HG03520 (cell line): Measurements from ENCODE around the gene BCAS3.
"Not testable (repeated sequence)": the region's sequence is repeated elsewhere in the genome, so short reads cannot be mapped to it uniquely, and the experiment has no call there.

ENCODE experiments used
- ATAC-seq: cut with Tn5 transposase; IDR thresholded peaks from one replicate; pipeline ENCODE4 v1.9.1; 2021; ENCODE audit warnings: mild to moderate bottlenecking, moderate library complexity; ENCODE audit not compliant: unreplicated experiment

Gene BCAS3

DNA sequence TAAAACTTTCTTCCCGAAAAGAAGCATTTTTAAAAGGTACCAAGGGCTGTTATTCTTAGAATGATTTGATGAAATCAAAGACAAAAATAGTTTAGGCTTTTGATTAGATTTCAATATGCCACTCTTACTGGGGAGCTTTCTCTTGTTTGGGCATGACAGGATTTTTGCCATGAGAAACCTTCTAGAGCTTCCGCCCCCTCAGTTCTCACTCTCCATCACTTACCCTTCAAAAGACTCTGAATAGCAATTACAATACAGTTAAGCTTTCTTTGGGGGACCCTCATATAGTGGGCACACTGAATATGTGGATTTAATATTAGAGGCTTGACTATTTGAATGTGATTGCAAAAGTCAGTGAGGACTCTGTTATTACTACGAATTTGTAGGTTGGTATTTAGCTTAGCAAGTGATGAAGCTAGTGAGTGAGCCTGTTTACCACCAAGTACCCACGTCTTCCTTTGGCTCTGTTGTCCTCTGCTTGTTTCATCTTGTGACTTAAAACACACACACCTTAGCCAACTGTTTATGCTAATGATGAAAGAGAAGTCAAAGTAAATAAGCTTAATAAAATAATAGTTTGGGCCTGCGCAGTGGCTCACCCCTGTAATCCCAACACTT lies 563.3 kb downstream of the BCAS3 start:
- ATAC-seq, result no peak

DNA sequence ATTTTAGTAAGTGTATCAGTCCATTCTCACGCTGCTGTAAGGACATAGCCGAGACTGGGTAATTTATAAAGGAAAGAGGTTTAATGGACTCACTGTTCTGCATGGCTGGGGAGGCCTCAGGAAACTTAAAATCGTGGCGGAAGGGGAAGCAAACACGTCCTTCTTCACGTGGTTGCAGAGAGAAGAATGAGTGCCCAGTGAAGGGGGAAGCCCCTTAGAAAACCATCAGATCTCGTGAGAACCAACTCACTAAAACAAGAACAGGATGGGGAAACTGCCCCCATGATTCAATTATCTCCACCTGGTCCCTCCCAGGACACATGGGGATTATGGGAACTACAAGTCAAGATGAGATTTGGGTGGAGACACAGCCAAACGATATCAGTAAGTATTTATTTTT lies 567.3 kb downstream of the BCAS3 start:
- not testable (repeated sequence) for ATAC-seq

DNA sequence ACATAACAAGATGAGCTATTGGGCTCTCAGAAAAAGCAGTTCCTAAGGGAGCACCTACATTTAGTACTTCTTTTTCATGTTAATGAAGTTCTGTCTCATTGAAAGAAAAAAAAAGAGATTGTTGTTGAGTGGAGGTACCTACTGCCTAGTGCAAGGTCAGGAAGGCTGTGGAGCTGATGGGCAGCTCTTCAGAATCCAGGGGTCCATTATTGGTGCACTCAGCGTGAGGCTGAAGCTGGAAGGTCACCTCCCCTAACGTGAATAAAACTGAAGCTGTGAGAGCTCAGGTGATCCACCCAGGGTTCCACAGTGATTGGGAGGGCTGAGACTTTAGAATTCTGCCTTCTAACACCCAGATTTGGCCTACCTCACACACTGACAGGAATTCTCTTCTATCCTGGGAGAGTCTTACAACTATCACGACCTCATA lies 568.1 kb downstream of the BCAS3 start:
- no peak for ATAC-seq

DNA sequence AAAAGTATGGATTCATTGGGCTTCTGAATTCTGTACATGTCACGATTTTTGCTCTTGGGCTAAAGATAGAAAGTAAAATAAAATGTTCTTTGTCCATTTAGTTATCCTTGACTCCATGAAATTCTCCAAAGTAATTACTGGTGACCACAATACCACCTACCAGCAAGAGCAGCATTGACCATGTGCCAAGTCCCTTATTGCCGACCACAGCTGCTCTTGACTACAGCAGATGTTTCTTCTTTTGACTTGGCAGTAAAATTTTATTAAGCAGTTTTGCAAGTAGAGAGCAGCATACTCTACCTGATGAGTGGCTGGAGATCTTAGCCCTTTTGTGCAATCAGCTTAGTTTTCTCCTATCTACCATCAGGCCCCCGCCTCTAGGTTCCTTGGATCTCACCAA lies 569.8 kb downstream of the BCAS3 start:
- ATAC-seq, result no peak

DNA sequence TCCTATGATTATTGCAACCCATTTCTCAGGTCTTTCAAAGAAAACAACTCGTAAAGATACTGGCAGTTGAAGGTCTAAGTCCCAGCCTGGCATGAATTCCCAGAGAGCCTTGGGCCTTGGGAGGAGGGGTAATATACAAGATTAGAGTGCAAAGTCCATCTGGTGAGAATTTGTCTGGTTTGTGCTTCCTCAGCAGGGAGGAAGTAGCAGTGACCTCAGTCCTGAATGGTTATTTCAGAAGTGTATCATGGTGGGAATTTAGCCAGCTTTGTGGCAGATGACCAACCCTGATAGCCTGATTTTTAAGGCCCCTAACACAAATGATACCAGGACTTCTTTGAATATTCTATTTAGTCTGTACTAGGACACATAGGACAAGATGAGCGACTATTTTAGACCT lies 570.7 kb downstream of the BCAS3 start:
- ATAC-seq, result no peak

DNA sequence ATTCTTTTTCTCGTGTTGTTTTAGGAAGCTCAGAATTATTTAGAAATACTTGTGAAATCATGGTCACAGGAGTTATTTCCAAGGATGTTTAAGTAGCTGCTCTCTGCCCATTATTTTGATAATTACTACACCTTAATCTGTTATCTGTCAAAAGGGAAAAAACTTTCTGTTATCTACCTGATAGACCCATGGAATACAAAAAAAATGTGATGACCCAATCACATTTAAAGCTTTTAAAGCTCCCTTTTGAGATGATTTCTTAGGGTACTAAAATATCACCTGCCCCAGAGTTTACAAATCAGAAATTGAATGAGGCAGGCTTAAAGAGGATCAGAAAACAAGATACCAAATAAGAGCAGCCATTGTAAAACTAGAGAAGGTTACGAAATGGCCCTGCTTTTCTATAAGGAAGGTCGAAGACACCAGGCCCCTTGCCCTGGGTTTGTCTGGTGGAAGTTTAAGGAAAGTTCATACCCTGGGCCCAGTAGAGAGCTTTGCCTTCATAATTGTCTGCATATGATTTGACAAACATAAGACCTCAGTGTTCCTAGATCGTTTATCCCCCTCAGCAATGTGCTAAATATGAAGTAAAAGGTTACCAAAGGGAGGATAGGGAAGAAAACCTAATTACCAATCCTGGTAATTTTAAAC lies 572.1 kb downstream of the BCAS3 start:
- no peak for ATAC-seq

DNA sequence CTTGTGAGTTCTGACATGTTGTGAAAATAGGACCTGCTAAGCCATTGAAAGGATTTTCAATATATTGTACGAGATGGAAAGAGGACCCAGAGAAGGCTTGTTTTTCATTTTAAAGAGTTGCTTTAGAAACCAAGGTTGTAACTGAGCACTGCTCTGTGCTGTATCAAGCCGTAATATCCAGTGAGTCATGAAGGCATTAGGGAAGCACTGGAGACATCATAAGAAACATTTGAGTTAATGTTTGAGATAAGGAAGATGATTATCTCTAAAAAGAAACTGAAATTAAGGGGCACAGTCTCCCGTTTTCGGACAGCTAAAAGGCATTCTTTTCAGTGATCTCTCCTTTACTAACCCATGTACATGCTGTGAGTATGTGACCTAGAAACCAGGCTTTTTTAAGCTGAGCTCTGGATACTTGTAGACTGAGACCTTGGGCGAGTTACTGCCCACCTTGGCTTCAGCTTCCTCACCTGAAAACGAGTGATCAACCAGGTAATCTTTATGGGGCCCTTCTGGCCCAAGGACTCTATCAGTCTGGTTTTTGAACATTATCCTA lies 572.8 kb downstream of the BCAS3 start:
- ATAC-seq, result no peak

DNA sequence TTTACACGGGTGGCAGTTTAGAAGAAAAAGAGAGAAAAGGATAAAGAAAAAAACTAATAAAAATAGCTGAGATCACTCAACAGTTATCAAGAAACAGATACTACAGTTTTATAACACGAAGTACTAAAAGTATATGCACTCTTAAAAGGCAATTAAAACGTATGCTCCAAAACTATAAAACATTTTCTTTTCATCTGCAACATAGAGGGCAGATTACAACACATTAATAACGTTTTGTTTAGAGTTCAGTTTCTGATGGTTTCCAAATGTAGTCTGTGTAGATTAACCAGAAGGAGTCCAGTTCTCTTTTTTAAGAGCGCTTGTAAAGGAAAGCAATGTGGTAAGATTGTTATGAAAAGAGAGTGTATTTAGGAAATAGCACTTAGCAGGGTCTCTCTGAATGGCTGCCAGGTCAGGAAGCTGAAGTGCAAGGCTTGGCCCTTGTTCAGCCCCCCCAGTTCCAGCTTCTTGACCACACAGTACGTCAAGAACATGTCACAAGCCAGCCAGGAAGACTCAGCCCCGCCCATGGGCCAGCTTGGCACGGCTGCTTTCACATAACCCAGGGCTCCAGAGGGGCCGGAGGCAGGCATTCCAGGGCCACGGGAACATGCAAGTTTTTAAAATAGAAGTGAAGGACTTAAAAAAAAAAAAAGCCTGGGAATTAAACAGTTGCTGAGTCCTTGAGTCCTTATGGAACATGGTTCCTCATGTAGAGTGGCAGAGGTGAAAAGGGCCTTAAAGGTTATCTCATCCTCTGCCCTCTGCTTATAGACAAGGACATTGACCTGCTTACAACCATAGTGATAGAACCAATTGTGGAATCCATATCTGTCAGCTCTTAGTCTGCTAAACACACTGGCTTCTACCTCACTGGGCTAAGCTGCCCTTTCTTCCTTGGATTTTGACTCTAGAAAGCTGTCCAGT lies 574.6 kb downstream of the BCAS3 start:
- ATAC-seq, result no peak

DNA sequence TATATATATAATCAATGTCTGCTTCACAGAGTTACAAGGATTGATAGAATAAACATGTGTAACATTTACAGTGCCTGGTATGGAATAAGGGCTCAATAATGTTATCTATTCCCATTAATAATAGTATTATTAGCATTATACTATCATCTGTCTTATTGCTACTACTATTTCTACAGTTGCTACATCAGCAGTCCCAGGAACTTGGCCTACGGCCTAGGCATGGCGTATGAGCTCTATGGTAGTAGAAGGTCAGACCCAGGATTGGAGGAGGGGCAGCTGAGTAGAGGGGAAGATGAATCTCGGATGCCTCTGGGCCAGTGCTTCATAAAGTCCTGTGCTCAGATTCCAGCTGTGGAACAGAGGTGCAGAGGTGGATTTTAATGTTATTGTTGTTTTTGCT lies 575.7 kb downstream of the BCAS3 start:
- no peak for ATAC-seq

DNA sequence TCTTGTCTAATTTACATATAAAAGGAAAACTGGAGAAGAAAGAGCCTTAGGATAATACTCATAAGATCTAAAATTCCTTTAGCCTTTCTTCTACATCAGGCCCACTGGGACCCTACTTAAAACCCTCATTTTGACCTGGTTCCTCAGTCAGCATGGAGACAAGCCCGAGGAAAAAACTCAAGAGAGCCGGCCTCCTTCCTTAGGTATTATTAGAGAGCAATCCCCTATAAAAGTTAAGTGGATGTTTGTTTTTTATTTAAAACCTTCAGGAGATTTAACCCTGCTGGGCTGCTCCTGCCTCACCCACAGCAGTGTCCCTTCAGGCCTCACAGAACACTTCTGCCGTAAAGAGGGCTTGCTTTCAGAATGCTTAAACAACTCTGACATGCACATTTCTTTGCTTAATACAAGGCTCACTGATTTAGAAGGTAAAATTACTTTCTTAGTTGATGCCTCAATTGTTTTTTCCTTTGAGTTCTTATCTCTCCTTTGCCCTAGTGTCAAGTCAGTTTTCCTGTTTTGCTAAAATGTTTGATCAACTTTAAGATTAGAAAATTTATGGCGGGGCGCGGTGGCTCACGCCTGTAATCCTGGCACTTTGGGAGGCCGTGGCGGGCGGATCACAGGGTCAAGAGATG lies 576.4 kb downstream of the BCAS3 start:
- no peak for ATAC-seq

DNA sequence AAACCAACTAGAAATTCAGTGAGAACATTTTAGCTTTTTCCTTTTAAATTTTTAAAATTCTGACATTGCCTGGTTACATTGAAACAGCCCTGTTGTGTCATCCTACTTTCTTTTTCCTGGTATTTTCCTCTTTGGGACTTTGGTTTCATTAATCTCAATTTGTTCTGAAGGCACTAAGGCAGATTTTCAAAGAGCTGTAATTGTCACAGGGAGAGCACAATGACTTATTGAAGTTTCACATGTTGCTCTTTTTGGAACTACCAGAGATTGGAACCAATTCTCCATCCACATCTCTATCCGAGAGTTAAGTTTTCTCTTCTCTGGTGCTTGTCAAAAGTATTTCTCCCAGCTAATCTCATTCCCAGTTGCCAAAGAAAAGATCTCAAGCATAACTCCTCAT lies 577.3 kb downstream of the BCAS3 start:
- no peak for ATAC-seq

DNA sequence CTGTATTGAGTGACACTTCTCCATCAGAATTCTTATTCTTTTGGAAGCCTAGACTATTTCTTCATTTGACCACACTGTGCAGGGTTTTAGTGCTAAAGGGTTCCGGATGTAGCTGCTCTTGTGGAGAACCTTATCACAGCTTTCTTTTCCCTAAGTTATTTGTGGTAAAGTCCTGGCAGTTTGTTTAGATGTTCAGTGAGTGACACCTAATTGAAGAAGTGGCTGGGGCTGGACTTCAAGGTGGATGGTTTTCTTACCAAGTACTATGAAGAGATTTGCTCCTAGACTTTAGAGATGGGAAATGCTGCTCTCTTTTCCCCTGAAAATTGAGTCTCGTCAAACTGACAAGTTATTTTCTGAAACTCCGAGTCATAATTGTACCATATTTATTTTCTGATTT lies 578.0 kb downstream of the BCAS3 start:
- ATAC-seq, result no peak

DNA sequence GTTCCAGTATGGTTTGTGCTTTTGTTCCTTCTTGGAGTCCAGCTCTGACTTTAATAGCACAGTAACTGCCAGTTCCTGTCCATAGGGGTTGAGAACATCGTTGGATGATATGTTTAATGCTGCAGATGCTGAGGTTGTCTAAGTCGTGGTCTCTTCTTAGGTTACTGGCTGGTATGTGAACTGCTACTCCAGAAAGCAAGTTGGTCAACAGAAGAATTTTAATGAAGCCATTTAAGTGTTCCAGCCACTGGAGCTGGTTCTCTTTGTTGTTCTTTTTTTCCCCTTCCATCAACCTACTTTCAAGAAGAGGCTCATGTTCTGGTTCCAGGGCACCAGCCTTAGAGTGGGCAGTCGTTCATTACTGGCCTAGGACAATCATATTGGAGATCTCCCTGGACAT lies 581.7 kb downstream of the BCAS3 start:
- no peak for ATAC-seq

DNA sequence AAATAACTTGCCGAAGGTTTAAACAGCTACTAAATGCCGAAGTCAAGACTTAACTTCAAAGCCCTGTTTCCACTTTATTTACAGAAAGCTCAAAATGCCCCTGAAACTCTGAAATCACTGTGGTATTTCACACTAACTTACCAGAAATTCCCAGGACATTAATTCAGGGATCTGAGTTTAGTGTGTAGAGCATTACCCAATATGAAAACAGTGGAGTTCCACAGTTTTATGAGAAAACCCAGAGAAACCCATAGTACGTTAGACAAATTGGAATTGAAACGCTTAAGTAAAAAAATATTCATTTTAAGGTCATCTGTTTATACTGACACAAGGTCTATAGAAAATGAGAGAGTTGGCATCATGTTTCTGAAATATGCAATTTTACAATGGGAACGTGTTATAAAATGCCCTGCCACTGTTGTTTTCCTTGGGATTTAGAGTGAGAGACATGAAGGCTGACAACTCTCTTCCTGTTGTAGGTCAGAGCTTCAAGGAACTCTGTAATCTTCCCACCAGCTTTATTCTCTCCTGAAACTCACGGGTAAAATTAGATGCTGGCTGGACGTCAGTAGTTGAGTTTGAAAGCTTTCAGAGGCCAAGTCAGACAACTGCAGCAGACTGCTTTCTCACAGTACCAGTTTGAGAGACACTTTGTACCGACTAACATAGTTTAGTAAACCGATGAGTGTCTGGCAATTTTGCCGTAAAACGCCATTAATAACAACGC lies 582.6 kb downstream of the BCAS3 start:
- ATAC-seq, result no peak

DNA sequence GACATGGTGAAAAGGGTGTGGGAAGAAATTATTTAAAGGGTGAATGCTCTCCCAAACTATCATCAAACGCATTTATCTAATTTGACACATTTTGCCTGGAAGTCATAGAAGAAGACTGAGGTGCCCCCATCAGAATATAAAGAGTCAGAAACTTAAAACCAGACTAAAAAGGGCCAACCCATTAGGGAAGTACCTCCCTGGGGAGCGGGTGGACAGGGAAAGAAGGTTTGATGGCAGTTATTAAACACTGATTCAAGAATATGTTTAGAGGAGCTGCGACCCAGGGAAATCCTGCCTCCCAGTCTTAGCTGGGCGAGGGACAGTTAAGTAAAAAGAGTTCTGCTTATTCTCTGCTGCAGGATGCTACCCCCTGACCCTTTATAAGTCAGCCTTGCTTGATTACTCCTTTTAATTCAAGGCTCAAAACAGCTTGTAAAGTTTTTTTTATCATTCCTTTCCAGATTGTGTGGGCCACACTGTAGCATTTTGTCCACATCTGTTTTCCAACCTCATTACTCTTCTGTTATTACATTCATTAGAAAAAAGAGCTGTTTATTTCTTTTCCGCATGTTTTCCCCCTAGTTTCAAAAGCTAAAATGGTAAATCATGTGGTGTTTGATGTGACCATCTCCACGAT lies 583.5 kb downstream of the BCAS3 start:
- no peak for ATAC-seq

DNA sequence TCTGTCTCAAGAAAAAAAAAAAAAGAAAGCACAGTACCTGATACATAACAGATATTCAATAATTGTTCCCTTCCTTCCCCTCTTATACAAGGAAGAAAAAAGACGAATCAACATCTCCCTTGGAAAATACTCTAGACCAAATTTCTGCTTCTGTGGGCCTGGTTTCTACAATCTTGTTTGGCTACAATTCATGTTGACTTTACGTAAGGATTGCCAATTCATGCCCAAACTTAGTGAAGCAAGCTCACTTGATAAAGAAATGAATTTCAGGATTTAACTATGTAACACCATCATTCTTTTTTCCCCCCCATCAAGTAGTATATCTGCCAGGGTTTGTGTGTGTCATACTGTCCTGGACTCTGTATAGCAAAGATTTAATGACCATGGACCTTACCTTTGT lies 587.7 kb downstream of the BCAS3 start:
- no peak for ATAC-seq

DNA sequence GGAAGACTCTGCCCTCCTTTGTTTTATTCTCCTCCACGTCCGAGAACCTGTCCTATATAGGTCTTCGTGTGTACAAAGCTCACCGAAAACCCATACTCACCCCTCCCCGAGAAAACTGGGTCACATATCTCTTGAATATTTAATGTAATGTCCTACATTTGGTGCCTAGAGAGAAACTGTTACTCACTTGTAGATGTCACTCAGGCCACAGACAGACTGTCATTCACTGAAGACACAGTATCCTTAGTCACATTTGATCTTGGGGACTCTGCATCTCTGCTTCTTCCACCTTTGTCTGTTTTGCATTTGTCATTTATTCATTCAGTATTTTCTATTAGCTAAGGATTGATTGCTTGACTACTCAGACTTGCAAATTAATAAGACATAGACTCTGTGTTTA lies 590.2 kb downstream of the BCAS3 start:
- no peak for ATAC-seq

DNA sequence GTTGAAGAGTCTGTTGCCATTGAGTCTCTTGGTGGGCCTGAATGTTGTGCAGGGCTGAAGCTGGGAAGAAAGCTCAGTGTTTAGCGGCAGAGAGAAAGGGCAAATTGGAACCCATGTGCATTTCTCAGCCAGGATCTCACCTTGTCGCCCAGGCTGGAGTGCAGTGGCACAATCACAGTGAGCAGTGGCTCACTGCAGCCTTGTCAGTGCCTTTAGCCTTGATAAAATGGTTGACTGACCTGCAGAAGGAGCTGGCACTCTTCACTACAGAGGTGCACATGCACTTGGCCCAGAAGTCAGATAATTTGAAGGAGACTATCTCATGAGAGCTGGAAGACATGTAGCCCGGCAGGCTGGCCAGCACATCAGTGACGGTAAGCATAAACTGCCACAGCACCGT lies 597.7 kb downstream of the BCAS3 start:
- no peak for ATAC-seq

DNA sequence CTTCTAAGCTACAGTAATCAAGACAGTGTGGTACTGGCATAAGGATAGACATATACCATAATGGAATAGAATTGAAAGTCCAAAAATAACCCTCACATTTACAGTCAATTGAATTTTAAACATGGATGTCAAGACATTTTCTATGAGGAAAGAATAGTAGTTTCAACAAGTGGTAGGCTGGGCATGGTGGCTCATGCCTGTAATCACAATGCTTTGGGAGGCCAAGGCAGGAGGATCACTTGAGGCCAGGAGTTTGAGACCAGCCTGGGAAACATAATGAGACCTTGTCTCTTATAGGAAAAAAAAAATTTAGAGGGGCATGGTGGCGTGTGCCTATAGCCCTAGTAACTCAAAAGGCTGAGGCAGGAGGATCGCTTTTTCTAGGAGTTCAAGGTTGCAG lies 599.2 kb downstream of the BCAS3 start:
- no peak for ATAC-seq
